Measurements from ENCODE around the gene ZNF304.

- TF ChIP-seq ZNF146 (tag by site-specific recombination; IDR thresholded peaks at IDR 0.05): no peak
- TF ChIP-seq CTCF (tag by site-specific recombination; IDR thresholded peaks at IDR 0.05): no peak
- TF ChIP-seq ZBTB7A (tag by site-specific recombination; IDR thresholded peaks at IDR 0.05; ENCODE audit: low read depth): no peak
- TF ChIP-seq ZFP3 (tag by site-specific recombination; IDR thresholded peaks at IDR 0.05; ENCODE audit: low read depth): no peak
- TF ChIP-seq SETDB1 (IDR thresholded peaks at IDR 0.05; ENCODE audit: insufficient read length, low read length): peak; percentile 73
- no peak for TF ChIP-seq ZFHX2 (tag by site-specific recombination; conservative IDR thresholded peaks at IDR 0.05)
- TF ChIP-seq ZBTB44 (tag by site-specific recombination; IDR thresholded peaks at IDR 0.05): no peak
- TF ChIP-seq PATZ1 (tag by site-specific recombination; IDR thresholded peaks at IDR 0.05): no peak
- TF ChIP-seq MYNN (tag by site-specific recombination; IDR thresholded peaks at IDR 0.05; ENCODE audit: borderline replicate concordance): no peak
- no peak for TF ChIP-seq OSR2 (tag by site-specific recombination; IDR thresholded peaks at IDR 0.05)
- TF ChIP-seq ZNF629 (tag by site-specific recombination; IDR thresholded peaks at IDR 0.05): no peak
These were observed 47.8 kb downstream of the ZNF304 start for GRCh38 chr19:57398868-57399267.
